Aorta (tissue), 5 donors: ENCODE measurements around the gene TRPC5OS. TPM values are rescaled to one million over a fixed set of nuclear protein-coding genes. Genes with fewer than 3 reads are reported as not detected.

ENCODE experiments used
- ATAC-seq: fragments of 200-7000 bp; cut with Tn5 transposase; one replicate; pipeline ENCODE4 v1.9.1; 2022; ENCODE audit warnings: moderate library complexity; ENCODE audit not compliant: low FRiP score
- DNase-seq, 2 donors: peaks; one replicate each; pipeline ENCODE4 v3.0.0-alpha.2; 2020
- H3K27ac ChIP-seq, 2 donors: one replicate each; pipeline ENCODE4 v1.5.1; 2013; ENCODE audit warnings: low read length in 2 of 2, mild to moderate bottlenecking in 2 of 2, moderate library complexity in 2 of 2, control low read depth in 1 of 2, inconsistent platforms in 1 of 2, low read depth in 1 of 2
- H3K27me3 ChIP-seq, 2 donors: one replicate each; pipeline ENCODE4 v1.6.1; 2013; ENCODE audit warnings: control low read depth in 1 of 2, low read length in 1 of 2, mild to moderate bottlenecking in 1 of 2, moderate library complexity in 1 of 2; ENCODE audit not compliant: insufficient read depth in 2 of 2, control insufficient read depth in 1 of 2
- H3K36me3 ChIP-seq, 2 donors: one replicate each; pipeline ENCODE4 v1.6.1; 2013; ENCODE audit warnings: control low read depth in 1 of 2, low read length in 1 of 2, mild to moderate bottlenecking in 1 of 2; ENCODE audit not compliant: insufficient read depth in 2 of 2, control insufficient read depth in 1 of 2
- H3K4me1 ChIP-seq, 2 donors: one replicate each; pipeline ENCODE4 v1.6.1; 2013; ENCODE audit warnings: low read length in 2 of 2, control low read depth in 1 of 2, mild to moderate bottlenecking in 1 of 2, moderate library complexity in 1 of 2; ENCODE audit not compliant: insufficient read depth in 2 of 2, control insufficient read depth in 1 of 2
- H3K4me3 ChIP-seq, 2 donors: one replicate each; pipeline ENCODE4 v1.5.1; 2013; ENCODE audit warnings: low read length in 2 of 2, control low read depth in 1 of 2, mild to moderate bottlenecking in 1 of 2
- H3K9me3 ChIP-seq: one replicate; pipeline ENCODE4 v1.6.1; 2013; ENCODE audit warnings: mild to moderate bottlenecking, low read length; ENCODE audit not compliant: control insufficient read depth
- WGBS, 2 donors: extraction: QIAGEN DNeasy Blood & Tissue Kit; methylation state at CpG; one replicate each; pipeline ENCODE4 v1.1.7; 2013; 5-methylcytosine and 5-hydroxymethylcytosine counted together
- intact Hi-C, 2 donors: fragments of 100-400 bp; cut with DNase I; formaldehyde crosslinking; loops; one replicate each; pipeline versions ENCODE4 v1.14.2 to v1.15.0; 2022
- polyA plus RNA-seq, 2 donors: library from polyadenylated mRNA; stranded (reverse); fragments of 200-250 nt; gene quantifications; one replicate each; pipeline ENCODE4 v1.2.3, GENCODE V29; 2013
- total RNA-seq, 2 donors: library from RNA; stranded (reverse); fragmentation: NEBNext Ultra II Directional; extraction: Animal tissue kit (Norgen Biotek cat#: 25700); gene quantifications; one replicate each; pipeline ENCODE4 v1.2.1, GENCODE V29; 2021
- donor health status: healthy with polysubstance abuse.
- donor health status: Bipolar disorder and iron deficiency.
- donor health status: DM: no; HTN: no; CAD: no.
- donor health status: DM: no; HTN: no; CAD: no.
- donor health status: DM: yes; HTN: yes; CAD: no.

Gene TRPC5OS
- total and polyA plus RNA-seq, 4 donors, result not detected

DNA sequence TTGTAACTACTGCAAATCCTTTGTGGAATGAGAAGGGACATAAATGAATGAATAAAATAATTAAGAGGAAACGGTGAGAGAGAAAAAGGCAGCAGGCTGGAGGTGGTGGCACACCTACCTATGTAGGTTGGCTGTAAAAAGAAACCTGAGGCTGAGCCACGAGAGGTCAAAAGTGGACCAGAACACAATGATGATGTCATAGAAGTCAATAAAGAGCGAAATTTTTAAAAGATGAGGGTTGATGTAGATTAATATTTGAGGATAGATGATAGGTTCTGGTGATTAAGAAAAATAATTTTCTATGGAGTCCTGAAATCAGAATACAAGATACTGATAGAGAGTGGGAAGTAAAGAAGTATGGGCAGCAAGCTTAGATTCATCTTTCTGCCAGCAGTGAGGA lies 1.7 kb downstream of the TRPC5OS start:
- Histone ChIP-seq H3K36me3 (no peaks in the 10 kb centered on the region), H3K4me1 (no peaks in the 10 kb centered on the region)
- no peak for DNase-seq

GRCh38 chrX:111880735-111881134 lies 4.8 kb downstream of the TRPC5OS start:
- WGBS, 2 donors, result 91 to 92% methylated on average over 1 of the region's 1 CpG
- H3K4me1 ChIP-seq, result no peaks in the 10 kb centered on the region

More for the DNA sequence above, 1.7 kb downstream of the TRPC5OS start:
- intact Hi-C loops, result loop anchor here in 1 of 2 donors (10.0 kb wide), 1 partner anchor 757 kb away; no protein-coding TSS in a partner anchor
- Histone ChIP-seq H3K27ac (no peak overlapping the region), H3K9me3 (no peaks in the 10 kb centered on the region), H3K27me3 (no peaks in the 10 kb centered on the region), H3K4me3 (no peak overlapping the region)
- ATAC-seq, result no peak
- WGBS, 2 donors, result 49 to 85% methylated on average over 3 of the region's 3 CpGs

DNA sequence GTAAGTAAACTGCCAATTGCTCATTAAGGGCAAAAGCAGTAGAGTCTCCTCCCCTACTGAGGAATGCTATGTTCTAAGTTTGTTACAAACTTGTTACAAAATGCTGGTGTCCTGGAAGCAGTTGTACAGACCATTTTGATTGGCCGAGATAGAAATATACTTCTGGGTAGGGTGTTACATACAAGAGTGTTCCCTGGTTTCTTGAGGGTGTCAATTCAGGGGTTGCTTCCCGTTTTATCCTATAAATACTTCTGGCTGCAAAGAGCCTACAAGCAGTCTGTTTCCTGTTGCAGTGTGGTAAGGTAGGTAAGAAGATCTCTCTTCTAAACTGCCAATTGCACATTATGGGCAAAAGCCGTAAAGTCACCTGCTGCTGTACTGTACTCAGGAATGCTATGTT lies 5.7 kb downstream of the TRPC5OS start:
- no peaks in the 10 kb centered on the region for H3K27me3 ChIP-seq
- WGBS, 2 donors, result 78 to 82% methylated on average over 3 of the region's 3 CpGs

More at GRCh38 chrX:111880735-111881134, 4.8 kb downstream of the TRPC5OS start:
- ATAC-seq (no peak), DNase-seq (no peak)
- H3K36me3 ChIP-seq, result no peaks in the 10 kb centered on the region
- no peak overlapping the region for H3K27ac ChIP-seq
- intact Hi-C loops, result no loop called here
- H3K9me3 ChIP-seq, result no peaks in the 10 kb centered on the region
- H3K27me3 ChIP-seq, result no peaks in the 10 kb centered on the region
- H3K4me3 ChIP-seq, result no peak overlapping the region

GRCh38 chrX:111886678-111887077 lies 10.7 kb downstream of the TRPC5OS start:
- Histone ChIP-seq H3K4me3 (no peak overlapping the region), H3K4me1 (no peaks in the 10 kb centered on the region), H3K36me3 (no peaks in the 10 kb centered on the region), H3K27ac (no peak overlapping the region), H3K27me3 (no peaks in the 10 kb centered on the region), H3K9me3 (no peaks in the 10 kb centered on the region)
- 48 to 72% methylated on average over 2 of the region's 2 CpGs for WGBS, 2 donors
- intact Hi-C loops, result no loop called here
- ATAC-seq (no peak), DNase-seq (no peak)

More for the DNA sequence above, 5.7 kb downstream of the TRPC5OS start:
- DNase-seq (no peak), ATAC-seq (no peak)
- H3K4me3 ChIP-seq, result no peak overlapping the region
- no peaks in the 10 kb centered on the region for H3K9me3 ChIP-seq
- intact Hi-C loops, result no loop called here
- H3K27ac ChIP-seq, result no peak overlapping the region
- no peaks in the 10 kb centered on the region for H3K36me3 ChIP-seq
- H3K4me1 ChIP-seq, result no peaks in the 10 kb centered on the region

DNA sequence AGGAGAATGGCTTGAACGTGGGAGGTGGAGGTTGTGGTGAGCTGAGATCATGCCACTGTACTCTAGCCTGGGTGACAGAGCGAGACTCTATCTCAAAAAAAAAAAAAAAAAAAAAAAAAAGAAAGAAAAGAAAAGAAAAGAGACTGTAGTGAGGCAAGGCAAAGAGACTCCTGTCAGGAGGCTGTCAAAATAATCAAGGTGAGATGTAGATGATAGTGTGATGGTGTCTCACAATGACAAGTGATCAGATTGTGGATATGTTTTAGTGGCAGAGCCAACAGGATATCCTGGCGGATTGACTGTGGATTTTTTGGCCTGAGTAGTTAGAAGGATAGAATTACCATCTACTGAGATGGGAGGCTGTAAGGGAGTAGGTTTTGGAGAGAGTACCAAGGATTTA lies 12.6 kb downstream of the TRPC5OS start:
- Histone ChIP-seq H3K9me3 (no peaks in the 10 kb centered on the region), H3K27me3 (no peaks in the 10 kb centered on the region), H3K4me1 (no peaks in the 10 kb centered on the region), H3K27ac (no peak overlapping the region), H3K4me3 (no peak overlapping the region), H3K36me3 (no peaks in the 10 kb centered on the region)
- 79 to 83% methylated on average over 3 of the region's 3 CpGs for WGBS, 2 donors
- DNase-seq (no peak), ATAC-seq (no peak)
- intact Hi-C loops, result no loop called here

GRCh38 chrX:111892375-111892774 lies 16.4 kb downstream of the TRPC5OS start:
- ATAC-seq (no peak), DNase-seq (no peak)
- Histone ChIP-seq H3K27ac (no peak overlapping the region), H3K27me3 (no peaks in the 10 kb centered on the region), H3K9me3 (no peaks in the 10 kb centered on the region), H3K4me3 (no peak overlapping the region), H3K4me1 (no peaks in the 10 kb centered on the region), H3K36me3 (no peaks in the 10 kb centered on the region)
- intact Hi-C loops, result no loop called here
- 46 to 85% methylated on average over 2 of the region's 2 CpGs for WGBS, 2 donors

- Histone ChIP-seq H3K9me3 (no peaks in the 10 kb centered on the region), H3K4me1 (no peaks in the 10 kb centered on the region), H3K27me3 (no peaks in the 10 kb centered on the region), H3K4me3 (no peak overlapping the region), H3K36me3 (no peaks in the 10 kb centered on the region), H3K27ac (no peak overlapping the region)
- no peak for ATAC-seq
- intact Hi-C loops, result no loop called here
- 76 to 90% methylated on average over 7 of the region's 7 CpGs for WGBS, 2 donors
- no peak for DNase-seq
These were observed 20.2 kb downstream of the TRPC5OS start for GRCh38 chrX:111896148-111896547.

- H3K4me3 ChIP-seq, result no peak overlapping the region
- no peaks in the 10 kb centered on the region for H3K4me1 ChIP-seq
- no peaks in the 10 kb centered on the region for H3K9me3 ChIP-seq
- DNase-seq (no peak), ATAC-seq (no peak)
- no peak overlapping the region for H3K27ac ChIP-seq
- WGBS, 2 donors, result 60 to 88% methylated on average over 7 of the region's 7 CpGs
- no peaks in the 10 kb centered on the region for H3K36me3 ChIP-seq
- H3K27me3 ChIP-seq, result no peaks in the 10 kb centered on the region
- intact Hi-C loops, result loop anchor here in 1 of 2 donors (10.0 kb wide), 1 partner anchor 140 kb away; no protein-coding TSS in a partner anchor
These were observed 38.6 kb downstream of the TRPC5OS start for GRCh38 chrX:111914398-111915090.

DNA sequence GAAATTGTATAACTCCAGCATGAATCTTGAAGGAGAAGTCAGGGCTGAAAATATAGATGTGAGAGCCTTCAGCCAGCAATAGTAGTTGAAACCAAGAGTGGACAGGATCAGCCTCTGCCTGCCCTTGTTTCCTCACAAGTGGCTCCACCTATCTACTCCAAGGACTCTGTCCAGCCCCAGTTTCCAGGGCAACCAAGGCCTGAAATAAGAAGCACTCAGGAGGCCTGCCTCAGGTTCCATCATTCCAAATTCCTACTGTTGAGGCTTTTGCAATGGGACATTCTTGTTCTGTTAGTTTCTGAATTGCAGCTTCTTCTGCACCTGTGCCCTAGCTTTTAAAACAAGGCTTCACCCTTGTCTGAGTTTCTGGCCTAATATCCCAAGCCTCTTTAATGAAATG lies 41.6 kb downstream of the TRPC5OS start:
- intact Hi-C loops, result loop anchor here in 1 of 2 donors (10.0 kb wide), 1 partner anchor 137 kb away; no protein-coding TSS in a partner anchor
- DNase-seq, result no peak
- H3K9me3 ChIP-seq, result no peaks in the 10 kb centered on the region
- H3K27ac ChIP-seq, result no peak overlapping the region
- no peaks in the 10 kb centered on the region for H3K27me3 ChIP-seq
- no peak overlapping the region for H3K4me3 ChIP-seq
- no peaks in the 10 kb centered on the region for H3K4me1 ChIP-seq
- ATAC-seq, result no peak
- H3K36me3 ChIP-seq, result no peaks in the 10 kb centered on the region
